Activated naive CD8-positive, alpha-beta T cell treated with anti-CD3 and anti-CD28 coated beads, Interleukin-2, amount 10 ng/mL, durations not matched to agents 7 days and 5 days (primary cell): ENCODE results near the gene CNEP1R1. TPM values are rescaled to one million over a fixed set of nuclear protein-coding genes. Genes with fewer than 3 reads are reported as not detected.

Source experiments
- ATAC-seq: fragments of 150-1000 bp; cut with Tn5 transposase; one replicate; pipeline ENCODE4 v1.10.0; 2021; ENCODE audit warnings: low read depth, moderate library complexity
- POLR2A ChIA-PET: fragments of 350-600 bp; sonication (Branson Sonifier 250); formaldehyde crosslinking; loops from one replicate; lab custom pipeline; 2021; ENCODE audit warnings: antibody characterized with exemption; lab: Charles Lee
- DNase-seq: peaks from one replicate; pipeline ENCODE4 v3.0.0; 2021
- H3K27ac Mint-ChIP-seq: one replicate; pipeline ENCODE4 v1.8.0; 2022; ENCODE audit warnings: mild to moderate bottlenecking, mixed read lengths
- H3K27me3 Mint-ChIP-seq: one replicate; pipeline ENCODE4 v1.8.0; 2022; ENCODE audit warnings: mild to moderate bottlenecking, moderate library complexity, mixed read lengths
- H3K36me3 Mint-ChIP-seq: one replicate; pipeline ENCODE4 v1.8.0; 2021; ENCODE audit warnings: mild to moderate bottlenecking, mixed read lengths
- H3K4me1 Mint-ChIP-seq: one replicate; pipeline ENCODE4 v1.8.0; 2021; ENCODE audit warnings: mixed read lengths
- H3K4me3 Mint-ChIP-seq: one replicate; pipeline ENCODE4 v1.8.0; 2022; ENCODE audit warnings: mild to moderate bottlenecking, moderate library complexity, mixed read lengths
- H3K9me3 Mint-ChIP-seq: one replicate; pipeline ENCODE4 v1.8.0; 2021; ENCODE audit warnings: mixed read lengths
- total RNA-seq, 2 experiments: library from RNA; stranded (reverse); gene quantifications; one replicate each; pipeline ENCODE4 v1.2.3, GENCODE V29; 2021

CNEP1R1 gene
- total RNA-seq, 2 experiments from 2014 or later, result 29.0 to 31.7 TPM

GRCh38 chr16:50079397-50080140, 54.5 kb downstream of the CNEP1R1 start:
- H3K9me3 Mint-ChIP-seq, result no peaks in the 10 kb centered on the region
- POLR2A ChIA-PET, result no interaction called here

GRCh38 chr16:50081428-50082018, 56.5 kb downstream of the CNEP1R1 start:
- Mint-ChIP-seq H3K27ac (peak overlapping the region; percentile 57), H3K36me3 (peaks cover 42% of the 10 kb centered on the region), H3K27me3 (no peaks in the 10 kb centered on the region), H3K4me1 (peaks cover 10% of the 10 kb centered on the region), H3K4me3 (peak overlapping the region; percentile 33), H3K9me3 (no peaks in the 10 kb centered on the region)
- DNase-seq (no peak), ATAC-seq (no peak)
- POLR2A ChIA-PET, result interaction anchor here (1.0 kb wide), 1 partner anchor 15 kb away, joined by 3 read pairs; the partner anchor contains the start of gene HEATR3

More at GRCh38 chr16:50079397-50080140, 54.5 kb downstream of the CNEP1R1 start:
- Mint-ChIP-seq H3K36me3 (peaks cover 41% of the 10 kb centered on the region), H3K4me1 (peaks cover 11% of the 10 kb centered on the region), H3K27ac (no peak overlapping the region), H3K27me3 (no peaks in the 10 kb centered on the region), H3K4me3 (no peak overlapping the region)
- ATAC-seq, result no peak
- no peak for DNase-seq

GRCh38 chr16:50083996-50084395, 59.0 kb downstream of the CNEP1R1 start:
- Mint-ChIP-seq H3K36me3 (peaks cover 41% of the 10 kb centered on the region), H3K27me3 (no peaks in the 10 kb centered on the region), H3K9me3 (no peaks in the 10 kb centered on the region), H3K4me3 (no peak overlapping the region), H3K4me1 (peaks cover 10% of the 10 kb centered on the region), H3K27ac (no peak overlapping the region)
- DNase-seq (no peak), ATAC-seq (no peak)
- POLR2A ChIA-PET, result no interaction called here

GRCh38 chr16:50086176-50086575, 61.2 kb downstream of the CNEP1R1 start:
- no peak overlapping the region for H3K4me3 Mint-ChIP-seq
- POLR2A ChIA-PET, result no interaction called here
- H3K4me1 Mint-ChIP-seq, result peaks cover 6% of the 10 kb centered on the region
- DNase-seq, result no peak
- no peaks in the 10 kb centered on the region for H3K27me3 Mint-ChIP-seq
- peaks cover 35% of the 10 kb centered on the region for H3K36me3 Mint-ChIP-seq
- no peak for ATAC-seq
- no peaks in the 10 kb centered on the region for H3K9me3 Mint-ChIP-seq
- H3K27ac Mint-ChIP-seq, result no peak overlapping the region

Other genes starting within 250 kb of the CNEP1R1 start
- under 1 TPM in 1 of 2 experiments, not detected in 1; 0.06 TPM for gene ZNF423, start 169.1 kb upstream of the CNEP1R1 start, total RNA-seq
- 10 to 100 TPM; 19.8 to 20.1 TPM for gene HEATR3, start 40.7 kb downstream of the CNEP1R1 start, total RNA-seq
- 10 to 100 TPM; 18.0 TPM for gene TENT4B, start 128.1 kb downstream of the CNEP1R1 start, total RNA-seq
- gene ADCY7, start 241.3 kb downstream of the CNEP1R1 start, total RNA-seq, result 100 to 1,000 TPM; 172 to 177 TPM